HG02623 (cell line): ENCODE data around the gene RTN4.
"Not testable (repeated sequence)": the region's sequence is repeated elsewhere in the genome, so short reads cannot be mapped to it uniquely, and the experiment has no call there.

Experiments used
- ATAC-seq: cut with Tn5 transposase; IDR thresholded peaks from one replicate; pipeline ENCODE4 v1.9.1; 2021; ENCODE audit warnings: moderate library complexity; ENCODE audit not compliant: unreplicated experiment

RTN4 gene

DNA sequence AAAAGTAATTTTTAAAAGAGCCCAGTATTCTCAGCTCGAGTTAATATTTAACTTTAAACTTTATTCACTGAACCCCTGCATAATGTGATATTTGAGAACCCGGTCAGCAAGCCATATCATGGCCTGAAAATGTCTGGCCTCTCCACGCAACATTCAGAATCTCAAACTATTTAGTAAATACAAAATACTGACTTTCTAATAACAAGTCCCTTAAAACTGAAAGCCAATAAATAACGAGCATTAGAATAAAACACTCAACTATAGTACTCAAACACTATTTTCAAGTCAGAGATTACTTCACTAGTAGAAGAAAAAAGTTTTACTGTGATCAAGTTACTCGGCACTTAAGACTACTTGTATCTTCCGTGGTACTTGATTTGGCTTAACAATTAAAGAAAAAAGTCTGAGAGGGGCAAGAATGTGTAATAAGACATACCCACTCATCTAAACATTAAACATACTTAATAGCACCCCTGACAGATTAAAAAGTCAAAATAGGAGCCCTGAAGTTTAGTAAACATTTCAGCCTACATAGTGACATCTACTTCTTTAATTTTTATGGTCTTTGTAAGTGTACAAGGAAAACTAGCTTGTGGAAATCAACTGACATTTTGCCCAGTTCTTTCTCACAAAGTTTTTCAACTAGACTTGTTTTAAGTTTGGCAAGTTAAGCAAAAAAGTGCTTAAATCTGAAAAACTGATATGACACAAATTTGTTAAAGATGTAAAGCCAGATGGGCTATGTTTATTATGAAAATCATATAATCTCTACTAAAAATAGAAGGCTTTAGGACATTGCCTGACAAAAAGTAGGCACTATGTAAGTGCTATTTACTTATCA, 38.2 kb downstream of the RTN4 start:
- no peak for ATAC-seq

DNA sequence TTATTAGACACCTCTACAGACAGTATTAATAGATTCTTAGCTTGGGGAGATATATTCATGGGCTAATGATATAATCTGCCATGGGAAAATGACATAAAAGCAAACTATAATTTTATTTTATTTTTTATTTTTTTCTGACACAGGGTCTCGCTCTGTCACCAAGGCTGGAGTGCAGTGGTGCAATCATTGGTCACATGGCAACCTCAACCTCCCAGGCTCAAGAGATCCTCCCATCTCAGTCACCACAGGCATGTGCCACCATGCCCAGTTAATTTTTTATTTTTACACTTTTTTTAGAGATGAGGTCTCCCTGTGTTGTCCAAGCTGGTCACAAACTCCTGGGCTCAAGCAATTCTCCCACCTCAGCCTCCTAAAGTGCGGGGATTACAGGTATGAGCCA, 39.3 kb downstream of the RTN4 start:
- ATAC-seq: no peak

DNA sequence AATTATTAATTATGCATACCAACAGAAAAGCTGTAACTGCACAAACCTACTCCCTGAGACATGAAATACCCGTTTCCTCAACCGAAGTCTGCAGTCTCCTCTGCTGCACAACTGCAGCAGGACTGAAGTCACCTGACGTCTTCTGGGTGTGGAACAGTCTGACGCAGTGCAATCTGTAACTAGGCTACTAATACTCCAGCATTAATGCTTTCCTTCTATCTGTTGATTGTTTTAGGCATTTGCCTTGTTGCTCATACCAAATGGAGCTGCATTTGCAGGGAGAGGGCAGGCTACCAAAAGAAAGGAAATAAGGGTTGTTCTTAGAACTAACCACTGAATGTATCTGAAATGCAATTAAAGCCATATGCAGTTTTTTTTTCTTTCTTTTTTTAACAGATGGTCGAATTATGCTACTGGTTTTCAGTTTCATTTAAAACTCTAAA, 40.1 kb downstream of the RTN4 start:
- peak; percentile 98 for ATAC-seq

DNA sequence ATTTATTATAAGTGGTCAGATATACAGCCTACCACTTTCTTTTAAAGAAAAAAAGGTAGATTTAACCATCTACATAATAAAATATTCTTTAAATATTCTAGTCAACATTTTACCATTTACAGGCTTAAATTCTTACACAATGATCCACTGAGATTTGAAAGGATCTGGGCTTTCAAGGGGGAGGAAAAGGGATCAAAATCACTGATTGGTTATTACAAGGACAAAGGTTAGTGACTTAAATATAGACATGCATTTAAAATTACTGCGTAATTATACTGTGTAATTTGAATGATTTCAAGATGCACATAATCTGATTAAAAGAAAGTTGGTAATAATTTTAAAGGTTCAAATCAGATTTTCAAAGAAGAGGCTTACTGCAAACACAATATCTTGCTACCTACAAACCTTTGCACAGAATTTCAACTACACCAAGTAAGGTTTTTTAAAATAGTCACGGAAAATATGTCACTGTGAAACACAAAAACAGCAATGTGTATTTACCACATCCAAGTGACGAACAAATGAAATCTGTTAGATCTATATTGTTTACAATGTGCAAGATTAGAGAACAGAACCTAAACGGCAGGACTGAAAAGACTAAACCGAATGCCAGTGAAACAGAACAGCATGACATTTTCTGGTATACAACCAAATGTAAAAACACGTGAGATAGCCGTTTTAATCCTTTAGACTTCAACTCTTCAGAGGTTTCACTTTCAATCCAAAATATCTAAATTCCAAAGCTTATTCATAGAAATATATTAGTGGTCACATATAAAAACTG, 40.8 kb downstream of the RTN4 start:
- no peak for ATAC-seq

DNA sequence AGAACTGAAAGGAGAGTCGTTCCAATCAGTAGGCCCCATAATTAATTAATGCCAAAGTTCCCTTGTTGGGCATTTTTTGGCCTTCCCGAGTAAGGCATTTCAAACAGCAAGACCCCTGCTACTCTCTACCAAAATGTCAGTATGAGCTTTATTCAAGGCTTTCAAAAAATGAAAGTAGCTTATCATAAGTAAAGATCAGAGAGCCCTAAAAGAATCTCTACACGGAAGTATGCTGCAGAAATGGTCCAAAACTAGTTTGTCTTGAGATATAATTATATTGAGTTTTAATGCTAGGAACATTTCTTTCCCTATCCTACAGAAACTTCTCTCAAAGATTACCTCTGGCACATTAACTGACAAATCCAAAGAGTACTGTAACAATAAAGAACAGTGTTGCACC, 43.9 kb downstream of the RTN4 start:
- ATAC-seq: no peak

DNA sequence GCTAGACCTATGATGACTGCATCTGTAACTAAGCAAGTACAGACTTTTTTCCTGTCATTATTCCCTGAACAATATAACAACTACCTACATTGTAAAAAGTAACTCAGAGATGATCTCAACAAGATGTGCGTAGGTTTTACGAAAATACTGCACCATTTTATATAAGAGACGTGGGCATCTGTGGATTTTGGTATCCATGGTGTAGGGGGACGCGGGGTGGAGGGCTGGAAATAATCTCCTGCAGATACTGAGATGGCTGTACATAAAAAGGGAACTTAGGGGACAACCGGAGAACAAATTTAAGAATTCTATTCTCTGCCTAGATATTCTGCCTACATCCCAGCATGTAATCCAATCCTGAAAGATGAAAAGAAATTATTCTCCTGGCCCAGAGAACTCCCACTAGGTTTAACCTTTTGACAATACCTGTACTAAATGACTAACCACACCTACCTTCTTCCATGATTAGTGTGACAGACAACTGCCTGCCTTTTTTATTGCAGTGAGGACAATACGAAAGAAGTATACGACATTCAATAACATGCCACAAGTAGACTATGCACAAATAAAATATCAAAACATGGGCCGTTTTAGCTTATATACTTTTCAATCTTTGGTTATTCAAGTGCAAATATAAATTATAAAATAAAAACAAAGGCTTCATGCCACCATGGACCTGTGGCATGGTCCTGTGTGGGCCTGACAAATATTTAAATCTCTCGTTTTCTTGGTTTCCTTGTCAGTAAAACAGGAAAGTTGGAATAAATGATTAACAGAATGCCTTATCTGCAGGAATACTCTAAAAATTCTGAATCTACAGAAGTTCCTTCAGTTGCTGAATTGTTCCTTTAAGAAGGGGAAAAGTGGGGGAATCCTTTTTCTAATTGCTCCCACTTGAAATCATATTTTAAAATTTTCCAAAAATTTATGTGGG, 46.3 kb downstream of the RTN4 start:
- no peak for ATAC-seq

DNA sequence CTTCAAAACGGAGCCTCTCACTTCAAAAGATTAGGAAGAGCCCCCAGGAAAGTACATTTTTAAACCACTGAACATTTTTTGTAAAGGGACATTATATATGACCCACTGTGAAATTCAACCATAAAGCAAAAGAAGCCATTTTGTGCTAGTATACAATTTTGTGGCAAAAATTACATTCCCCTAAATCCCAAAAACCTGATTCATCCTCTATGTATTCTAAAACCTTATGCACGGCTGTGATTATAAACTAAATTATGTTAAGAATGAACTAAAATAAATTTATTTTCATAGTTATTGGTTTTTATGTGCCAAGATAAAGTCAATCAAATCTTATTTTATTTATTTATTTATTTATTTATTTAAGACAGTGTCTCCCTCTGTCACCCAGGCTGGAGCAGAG, 48.5 kb downstream of the RTN4 start:
- ATAC-seq: no peak

DNA sequence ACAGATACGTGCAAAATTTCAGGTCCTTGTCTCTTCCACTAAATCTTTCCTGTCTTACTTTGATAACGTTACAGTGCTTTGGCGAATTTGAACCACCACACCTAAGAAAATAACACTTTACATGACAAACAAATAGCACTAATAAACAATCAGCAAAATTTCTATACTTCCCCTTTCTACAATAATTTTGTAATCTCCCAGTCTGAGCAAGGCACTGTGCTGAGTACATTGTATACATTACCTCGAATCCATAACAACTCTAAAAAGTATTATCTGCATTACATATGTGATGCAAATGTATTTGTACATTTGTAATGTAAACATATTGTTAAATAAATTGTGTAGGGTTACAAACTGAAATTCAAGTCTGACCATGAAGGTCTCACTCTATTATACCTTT, 49.9 kb downstream of the RTN4 start:
- ATAC-seq: no peak

DNA sequence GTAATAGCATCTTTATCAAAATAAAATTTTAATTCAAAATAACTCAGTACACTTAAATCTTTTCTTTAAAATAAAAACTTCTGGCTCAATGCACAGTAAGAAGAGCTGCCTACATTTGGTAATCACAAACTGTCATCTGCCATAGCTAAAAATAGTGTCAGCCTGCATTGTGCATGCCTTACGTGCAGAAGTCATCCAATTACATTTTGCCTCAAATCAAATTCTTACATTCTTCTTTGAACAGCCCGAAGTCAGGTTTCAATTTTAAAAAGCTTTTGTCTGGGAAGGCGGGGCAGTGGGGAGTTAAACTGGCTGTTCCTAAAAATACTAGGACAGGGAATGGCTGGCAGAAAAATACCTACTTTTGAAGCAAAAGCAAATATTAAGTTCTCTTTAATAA, 51.1 kb downstream of the RTN4 start:
- ATAC-seq: no peak

DNA sequence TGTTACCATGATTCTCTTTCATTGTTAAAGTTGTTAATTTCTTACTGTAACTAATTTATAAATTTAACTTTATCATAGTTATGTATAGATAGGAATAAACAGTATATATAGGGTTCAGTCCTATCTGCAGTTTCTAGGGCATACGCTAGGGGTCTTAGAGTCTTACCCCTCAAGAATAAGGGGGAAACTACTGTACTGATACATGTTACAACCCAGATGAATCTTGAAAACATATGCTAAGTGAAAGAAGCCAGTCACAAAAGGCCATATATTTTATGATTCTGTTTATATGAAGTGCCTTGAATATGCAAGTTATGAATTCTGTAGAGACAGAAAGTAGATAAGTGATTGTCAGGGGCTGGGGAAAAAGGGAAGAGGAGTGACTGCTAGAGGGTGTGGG, 52.4 kb downstream of the RTN4 start:
- ATAC-seq: no peak

DNA sequence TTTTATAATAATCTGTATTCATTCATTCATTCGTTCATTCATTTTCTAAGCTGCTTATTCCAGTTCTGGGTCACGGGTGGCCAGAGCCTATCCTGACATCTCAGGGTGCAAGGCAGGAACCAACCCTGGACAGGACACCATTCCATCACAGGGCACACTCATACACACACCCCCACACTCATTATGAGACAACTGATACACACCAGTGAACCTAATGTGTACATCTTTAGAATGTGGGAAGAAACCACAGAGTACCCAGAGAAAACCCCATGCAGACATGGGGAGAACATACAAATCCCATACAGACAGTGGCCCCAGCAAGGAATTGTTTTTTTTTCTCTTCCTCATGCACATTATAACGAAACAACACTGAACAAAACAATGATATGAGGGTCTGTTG, 54.7 kb downstream of the RTN4 start:
- ATAC-seq: no peak

DNA sequence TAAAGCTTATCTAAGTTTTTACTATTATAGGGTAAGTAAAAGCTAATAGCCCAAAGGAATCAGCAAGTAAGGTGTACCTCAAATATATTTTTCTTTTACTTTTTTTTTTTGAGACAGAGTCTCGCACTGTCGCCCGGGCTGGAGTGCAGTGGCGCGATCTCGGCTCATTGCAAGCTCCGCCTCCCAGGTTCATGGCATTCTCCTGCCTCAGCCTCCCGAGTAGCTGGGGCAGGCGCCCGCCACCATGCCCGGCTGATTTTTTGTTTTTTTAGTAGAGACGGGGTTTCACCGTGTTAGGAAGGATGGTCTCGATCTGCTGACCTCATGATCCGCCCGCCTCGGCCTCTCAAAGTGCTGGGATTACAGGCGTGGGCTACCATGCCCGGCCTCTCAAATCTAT, 59.6 kb downstream of the RTN4 start:
- not testable (repeated sequence) for ATAC-seq

DNA sequence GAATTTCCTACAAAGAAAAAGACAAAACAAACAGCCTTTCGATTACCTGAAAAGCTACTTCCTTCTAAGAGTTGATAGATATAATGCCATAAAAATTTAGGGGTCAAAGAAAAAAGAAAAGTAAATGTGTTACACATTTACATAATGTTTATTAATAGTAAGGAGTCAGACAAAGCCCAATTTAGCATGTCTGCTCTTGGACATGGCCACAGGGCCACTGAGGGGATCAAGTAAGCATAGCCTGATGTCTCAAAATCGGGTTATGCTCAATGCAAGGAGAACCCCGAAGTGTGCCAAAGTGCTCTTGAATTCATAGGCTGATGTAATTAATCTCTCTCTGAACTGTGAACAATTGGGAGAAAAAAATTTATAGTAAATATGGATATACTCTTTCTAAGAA, 61.6 kb downstream of the RTN4 start:
- no peak for ATAC-seq

DNA sequence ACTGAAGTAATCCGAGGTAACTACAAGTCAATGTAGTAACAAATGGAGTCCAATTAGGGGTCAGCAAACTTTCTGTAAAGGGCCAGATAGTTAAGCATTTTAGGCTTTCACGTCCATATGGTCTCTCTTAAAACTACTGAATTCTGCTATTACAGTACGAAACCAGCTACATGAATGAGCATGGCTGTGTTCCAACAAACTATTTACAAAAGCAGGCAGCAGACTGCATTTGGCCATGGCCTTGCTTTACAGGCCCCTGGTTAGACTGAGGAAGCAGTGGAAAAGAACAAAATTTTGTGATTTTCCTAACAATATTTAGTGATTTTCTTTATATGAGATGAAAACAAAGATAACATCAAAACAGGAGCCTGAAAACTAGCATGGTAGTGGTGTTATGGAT, 64.0 kb downstream of the RTN4 start:
- ATAC-seq: no peak

DNA sequence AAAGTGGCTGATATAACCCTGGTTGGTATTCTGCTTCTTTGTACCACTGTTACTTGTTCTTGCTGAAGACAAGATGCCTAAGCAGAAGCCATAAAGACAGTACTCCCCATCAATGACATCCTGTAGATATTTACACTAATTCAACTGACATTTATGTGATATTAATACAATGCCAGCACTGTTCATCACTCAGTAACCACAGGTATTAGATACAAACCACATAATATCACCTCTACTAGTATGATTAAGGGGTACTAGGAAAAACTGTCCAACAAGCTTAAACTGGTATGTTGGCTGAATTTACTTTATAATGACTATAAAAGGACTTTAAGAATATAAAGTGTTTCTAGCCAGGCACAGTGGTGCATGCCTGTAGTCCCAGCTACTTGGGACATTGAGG, 65.8 kb downstream of the RTN4 start:
- no peak for ATAC-seq

DNA sequence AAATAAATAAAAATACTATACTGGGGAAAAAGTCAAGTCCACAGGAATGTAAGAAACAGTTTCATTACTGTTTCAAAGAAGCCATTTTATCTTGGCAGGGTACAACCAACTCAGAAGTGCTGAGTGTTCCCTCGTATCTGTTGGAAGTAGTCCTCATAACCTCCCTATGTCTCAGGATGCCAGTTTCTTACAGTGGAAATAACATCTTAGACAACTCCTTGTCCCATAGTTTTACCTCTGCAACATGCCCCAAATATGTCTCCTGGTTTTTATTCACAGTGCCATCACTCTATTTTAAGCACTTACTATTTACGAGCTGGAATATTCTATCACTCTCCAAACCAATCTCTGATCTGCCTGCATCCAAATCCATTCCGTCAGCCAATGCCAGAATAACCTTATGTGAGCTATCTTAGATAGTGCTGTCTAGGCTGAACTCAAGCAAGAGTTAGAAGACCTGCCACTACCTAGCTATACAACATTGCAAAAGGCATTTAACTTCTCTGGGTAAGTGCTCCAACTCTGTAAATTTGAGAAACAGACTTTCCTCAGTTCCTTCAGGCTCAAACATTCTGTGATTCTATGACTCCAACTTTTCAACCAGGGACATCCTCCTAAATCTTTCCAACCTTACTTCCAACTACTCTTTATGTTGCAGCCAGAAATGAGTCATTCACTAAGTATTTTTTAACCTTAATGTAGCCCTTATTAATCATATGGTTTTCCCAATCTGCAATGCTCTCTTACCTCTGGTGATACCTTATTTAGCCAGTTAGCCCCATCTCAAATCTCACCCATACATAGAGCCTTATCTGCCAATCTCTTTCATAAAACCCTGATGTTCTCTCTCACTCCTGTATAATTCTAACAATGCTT, 66.7 kb downstream of the RTN4 start:
- no peak for ATAC-seq

DNA sequence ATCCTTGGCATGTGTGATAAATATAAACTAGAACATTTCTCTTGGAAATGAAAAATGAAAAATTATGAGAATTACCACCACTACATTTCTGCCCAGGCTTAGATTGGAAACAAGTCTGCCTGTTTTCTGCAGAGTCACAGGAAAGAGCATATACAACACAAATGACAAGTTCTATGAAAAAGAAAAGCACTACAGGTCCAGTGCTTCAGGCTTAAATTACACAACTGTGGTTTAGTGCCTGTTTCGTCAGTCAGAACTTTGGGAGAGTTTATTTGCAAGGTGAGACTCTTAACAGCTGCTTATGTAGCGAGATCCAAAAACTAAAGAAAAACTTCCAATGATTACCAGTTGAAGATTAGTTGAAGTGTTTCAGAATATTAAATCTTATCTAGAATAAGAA, 68.9 kb downstream of the RTN4 start:
- ATAC-seq: no peak

DNA sequence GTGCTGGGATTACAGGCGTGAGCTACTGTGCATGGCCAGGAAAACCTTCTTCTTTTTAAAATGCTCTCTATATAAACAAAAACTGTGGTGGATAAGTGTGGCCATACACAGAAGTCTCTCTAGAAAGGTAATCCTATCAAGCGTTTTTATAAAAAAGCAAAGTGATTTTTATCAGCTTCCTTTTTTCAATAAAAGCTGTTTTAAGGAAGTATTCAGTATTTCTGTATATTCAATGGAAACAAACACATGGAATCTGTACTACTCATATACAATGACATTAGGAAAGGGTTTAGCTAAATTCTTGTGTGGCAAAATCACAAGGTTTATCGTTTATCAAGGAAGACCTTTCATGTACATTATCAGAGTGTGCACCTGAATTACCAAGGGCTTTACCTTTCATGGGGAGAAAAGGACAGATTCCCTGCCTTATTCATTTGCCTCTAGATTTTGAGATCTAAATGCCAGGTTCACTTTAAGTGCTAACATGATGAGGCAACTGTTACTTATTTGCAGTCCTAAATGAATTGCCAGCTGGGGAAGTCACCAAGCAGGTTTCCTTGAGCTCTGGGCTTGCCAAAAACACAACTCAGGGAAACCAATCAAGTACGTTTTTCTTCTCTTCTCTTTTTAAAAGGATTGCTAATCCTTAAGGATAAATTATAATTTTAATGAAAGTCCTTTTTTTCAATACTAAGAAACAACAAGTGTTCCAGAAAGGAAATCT, 70.8 kb downstream of the RTN4 start:
- ATAC-seq: no peak

DNA sequence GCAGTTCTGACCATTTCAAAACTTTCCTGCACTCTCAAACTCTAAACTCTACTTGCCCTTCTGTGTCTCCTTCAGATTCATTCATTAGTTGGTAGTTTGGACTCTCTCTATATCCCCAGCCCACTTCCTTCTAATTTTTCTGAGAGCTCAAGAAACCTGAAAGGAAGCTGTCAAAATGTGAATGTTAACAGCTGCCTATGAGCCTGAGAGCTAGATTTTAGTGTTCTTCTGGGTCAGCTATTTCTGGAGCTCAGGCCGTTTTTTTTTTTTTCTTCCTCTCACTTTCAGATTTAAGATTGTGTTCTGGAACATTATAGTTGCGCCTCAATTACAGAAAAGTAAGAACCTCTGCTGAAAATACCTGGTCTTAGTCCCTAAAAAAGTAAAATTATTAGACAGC, 73.1 kb downstream of the RTN4 start:
- peak; percentile 87 for ATAC-seq
